Measurements from ENCODE around the gene RAD51B.

- TF ChIP-seq, protein P1, sequence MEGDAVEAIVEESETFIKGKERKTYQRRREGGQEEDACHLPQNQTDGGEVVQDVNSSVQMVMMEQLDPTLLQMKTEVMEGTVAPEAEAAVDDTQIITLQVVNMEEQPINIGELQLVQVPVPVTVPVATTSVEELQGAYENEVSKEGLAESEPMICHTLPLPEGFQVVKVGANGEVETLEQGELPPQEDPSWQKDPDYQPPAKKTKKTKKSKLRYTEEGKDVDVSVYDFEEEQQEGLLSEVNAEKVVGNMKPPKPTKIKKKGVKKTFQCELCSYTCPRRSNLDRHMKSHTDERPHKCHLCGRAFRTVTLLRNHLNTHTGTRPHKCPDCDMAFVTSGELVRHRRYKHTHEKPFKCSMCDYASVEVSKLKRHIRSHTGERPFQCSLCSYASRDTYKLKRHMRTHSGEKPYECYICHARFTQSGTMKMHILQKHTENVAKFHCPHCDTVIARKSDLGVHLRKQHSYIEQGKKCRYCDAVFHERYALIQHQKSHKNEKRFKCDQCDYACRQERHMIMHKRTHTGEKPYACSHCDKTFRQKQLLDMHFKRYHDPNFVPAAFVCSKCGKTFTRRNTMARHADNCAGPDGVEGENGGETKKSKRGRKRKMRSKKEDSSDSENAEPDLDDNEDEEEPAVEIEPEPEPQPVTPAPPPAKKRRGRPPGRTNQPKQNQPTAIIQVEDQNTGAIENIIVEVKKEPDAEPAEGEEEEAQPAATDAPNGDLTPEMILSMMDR (IDR thresholded peaks at IDR 0.05) = no peak
- TF ChIP-seq NR2C2 (CRISPR knock-in tag; IDR thresholded peaks at IDR 0.05) = no peak
- TF ChIP-seq ARID4B (CRISPR knock-in tag; IDR thresholded peaks at IDR 0.05; ENCODE audit: borderline replicate concordance) = no peak
- no peak for TF ChIP-seq RELA (CRISPR knock-in tag; IDR thresholded peaks at IDR 0.05; ENCODE audit: borderline replicate concordance)
- no peak for TF ChIP-seq ESRRA (CRISPR knock-in tag; IDR thresholded peaks at IDR 0.05; ENCODE audit: borderline replicate concordance)
- TF ChIP-seq ZNF232 (CRISPR knock-in tag; IDR thresholded peaks at IDR 0.05) = no peak
- no peak for TF ChIP-seq NFYB (CRISPR knock-in tag; conservative IDR thresholded peaks at IDR 0.05; ENCODE audit: low read depth)
- no peak for TF ChIP-seq MAX (CRISPR knock-in tag; IDR thresholded peaks at IDR 0.05)
- TF ChIP-seq, protein P2, sequence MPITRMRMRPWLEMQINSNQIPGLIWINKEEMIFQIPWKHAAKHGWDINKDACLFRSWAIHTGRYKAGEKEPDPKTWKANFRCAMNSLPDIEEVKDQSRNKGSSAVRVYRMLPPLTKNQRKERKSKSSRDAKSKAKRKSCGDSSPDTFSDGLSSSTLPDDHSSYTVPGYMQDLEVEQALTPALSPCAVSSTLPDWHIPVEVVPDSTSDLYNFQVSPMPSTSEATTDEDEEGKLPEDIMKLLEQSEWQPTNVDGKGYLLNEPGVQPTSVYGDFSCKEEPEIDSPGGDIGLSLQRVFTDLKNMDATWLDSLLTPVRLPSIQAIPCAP (CRISPR knock-in tag; IDR thresholded peaks at IDR 0.05) = no peak
- TF ChIP-seq USF2 (CRISPR knock-in tag; IDR thresholded peaks at IDR 0.05) = no peak
- TF ChIP-seq, protein P3, sequence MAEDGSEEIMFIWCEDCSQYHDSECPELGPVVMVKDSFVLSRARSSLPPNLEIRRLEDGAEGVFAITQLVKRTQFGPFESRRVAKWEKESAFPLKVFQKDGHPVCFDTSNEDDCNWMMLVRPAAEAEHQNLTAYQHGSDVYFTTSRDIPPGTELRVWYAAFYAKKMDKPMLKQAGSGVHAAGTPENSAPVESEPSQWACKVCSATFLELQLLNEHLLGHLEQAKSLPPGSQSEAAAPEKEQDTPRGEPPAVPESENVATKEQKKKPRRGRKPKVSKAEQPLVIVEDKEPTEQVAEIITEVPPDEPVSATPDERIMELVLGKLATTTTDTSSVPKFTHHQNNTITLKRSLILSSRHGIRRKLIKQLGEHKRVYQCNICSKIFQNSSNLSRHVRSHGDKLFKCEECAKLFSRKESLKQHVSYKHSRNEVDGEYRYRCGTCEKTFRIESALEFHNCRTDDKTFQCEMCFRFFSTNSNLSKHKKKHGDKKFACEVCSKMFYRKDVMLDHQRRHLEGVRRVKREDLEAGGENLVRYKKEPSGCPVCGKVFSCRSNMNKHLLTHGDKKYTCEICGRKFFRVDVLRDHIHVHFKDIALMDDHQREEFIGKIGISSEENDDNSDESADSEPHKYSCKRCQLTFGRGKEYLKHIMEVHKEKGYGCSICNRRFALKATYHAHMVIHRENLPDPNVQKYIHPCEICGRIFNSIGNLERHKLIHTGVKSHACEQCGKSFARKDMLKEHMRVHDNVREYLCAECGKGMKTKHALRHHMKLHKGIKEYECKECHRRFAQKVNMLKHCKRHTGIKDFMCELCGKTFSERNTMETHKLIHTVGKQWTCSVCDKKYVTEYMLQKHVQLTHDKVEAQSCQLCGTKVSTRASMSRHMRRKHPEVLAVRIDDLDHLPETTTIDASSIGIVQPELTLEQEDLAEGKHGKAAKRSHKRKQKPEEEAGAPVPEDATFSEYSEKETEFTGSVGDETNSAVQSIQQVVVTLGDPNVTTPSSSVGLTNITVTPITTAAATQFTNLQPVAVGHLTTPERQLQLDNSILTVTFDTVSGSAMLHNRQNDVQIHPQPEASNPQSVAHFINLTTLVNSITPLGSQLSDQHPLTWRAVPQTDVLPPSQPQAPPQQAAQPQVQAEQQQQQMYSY (CRISPR knock-in tag; IDR thresholded peaks at IDR 0.05) = no peak
- TF ChIP-seq, protein P4, sequence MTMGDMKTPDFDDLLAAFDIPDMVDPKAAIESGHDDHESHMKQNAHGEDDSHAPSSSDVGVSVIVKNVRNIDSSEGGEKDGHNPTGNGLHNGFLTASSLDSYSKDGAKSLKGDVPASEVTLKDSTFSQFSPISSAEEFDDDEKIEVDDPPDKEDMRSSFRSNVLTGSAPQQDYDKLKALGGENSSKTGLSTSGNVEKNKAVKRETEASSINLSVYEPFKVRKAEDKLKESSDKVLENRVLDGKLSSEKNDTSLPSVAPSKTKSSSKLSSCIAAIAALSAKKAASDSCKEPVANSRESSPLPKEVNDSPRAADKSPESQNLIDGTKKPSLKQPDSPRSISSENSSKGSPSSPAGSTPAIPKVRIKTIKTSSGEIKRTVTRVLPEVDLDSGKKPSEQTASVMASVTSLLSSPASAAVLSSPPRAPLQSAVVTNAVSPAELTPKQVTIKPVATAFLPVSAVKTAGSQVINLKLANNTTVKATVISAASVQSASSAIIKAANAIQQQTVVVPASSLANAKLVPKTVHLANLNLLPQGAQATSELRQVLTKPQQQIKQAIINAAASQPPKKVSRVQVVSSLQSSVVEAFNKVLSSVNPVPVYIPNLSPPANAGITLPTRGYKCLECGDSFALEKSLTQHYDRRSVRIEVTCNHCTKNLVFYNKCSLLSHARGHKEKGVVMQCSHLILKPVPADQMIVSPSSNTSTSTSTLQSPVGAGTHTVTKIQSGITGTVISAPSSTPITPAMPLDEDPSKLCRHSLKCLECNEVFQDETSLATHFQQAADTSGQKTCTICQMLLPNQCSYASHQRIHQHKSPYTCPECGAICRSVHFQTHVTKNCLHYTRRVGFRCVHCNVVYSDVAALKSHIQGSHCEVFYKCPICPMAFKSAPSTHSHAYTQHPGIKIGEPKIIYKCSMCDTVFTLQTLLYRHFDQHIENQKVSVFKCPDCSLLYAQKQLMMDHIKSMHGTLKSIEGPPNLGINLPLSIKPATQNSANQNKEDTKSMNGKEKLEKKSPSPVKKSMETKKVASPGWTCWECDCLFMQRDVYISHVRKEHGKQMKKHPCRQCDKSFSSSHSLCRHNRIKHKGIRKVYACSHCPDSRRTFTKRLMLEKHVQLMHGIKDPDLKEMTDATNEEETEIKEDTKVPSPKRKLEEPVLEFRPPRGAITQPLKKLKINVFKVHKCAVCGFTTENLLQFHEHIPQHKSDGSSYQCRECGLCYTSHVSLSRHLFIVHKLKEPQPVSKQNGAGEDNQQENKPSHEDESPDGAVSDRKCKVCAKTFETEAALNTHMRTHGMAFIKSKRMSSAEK (CRISPR knock-in tag; IDR thresholded peaks at IDR 0.05; ENCODE audit: borderline replicate concordance) = no peak
- TF ChIP-seq, protein P5, sequence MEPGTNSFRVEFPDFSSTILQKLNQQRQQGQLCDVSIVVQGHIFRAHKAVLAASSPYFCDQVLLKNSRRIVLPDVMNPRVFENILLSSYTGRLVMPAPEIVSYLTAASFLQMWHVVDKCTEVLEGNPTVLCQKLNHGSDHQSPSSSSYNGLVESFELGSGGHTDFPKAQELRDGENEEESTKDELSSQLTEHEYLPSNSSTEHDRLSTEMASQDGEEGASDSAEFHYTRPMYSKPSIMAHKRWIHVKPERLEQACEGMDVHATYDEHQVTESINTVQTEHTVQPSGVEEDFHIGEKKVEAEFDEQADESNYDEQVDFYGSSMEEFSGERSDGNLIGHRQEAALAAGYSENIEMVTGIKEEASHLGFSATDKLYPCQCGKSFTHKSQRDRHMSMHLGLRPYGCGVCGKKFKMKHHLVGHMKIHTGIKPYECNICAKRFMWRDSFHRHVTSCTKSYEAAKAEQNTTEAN (CRISPR knock-in tag; IDR thresholded peaks at IDR 0.05) = no peak
Observed at GRCh38 chr14:68208218-68208617, 388.6 kb downstream of the RAD51B start.
